Umbilical cord (tissue), 2 donors: ENCODE data around the gene CAST. TPM values are rescaled to one million over a fixed set of nuclear protein-coding genes. Genes with fewer than 3 reads are reported as not detected.

Experiments used
- DNase-seq: peaks from one replicate; pipeline ENCODE4 v3.0.0-alpha.2; 2015; ENCODE audit warnings: low spot score
- total RNA-seq: library from RNA; depleted of rRNA; stranded (reverse); fragments of >200 nt; gene quantifications from one replicate; pipeline ENCODE4 v1.2.3, GENCODE V29; 2014; ENCODE audit warnings: low replicate concordance; ENCODE audit not compliant: insufficient read depth

The CAST gene
- total RNA-seq, 1 donor from 2014 or later, result 158 TPM

- DNase-seq, result no peak
Observed at GRCh38 chr5:96745025-96745424, 82.8 kb downstream of the CAST start.

- DNase-seq, result no peak
Observed at GRCh38 chr5:96745844-96746531, 83.8 kb downstream of the CAST start.

- DNase-seq, result peak; percentile 87
Observed at GRCh38 chr5:96747720-96748119, 85.5 kb downstream of the CAST start.

GRCh38 chr5:96750110-96750822 is 88.1 kb downstream of the CAST start:
- DNase-seq, result no peak

GRCh38 chr5:96751203-96752169 is 89.3 kb downstream of the CAST start:
- no peak for DNase-seq

GRCh38 chr5:96752341-96753016 is 90.3 kb downstream of the CAST start:
- peak; percentile 86 for DNase-seq

GRCh38 chr5:96753017-96753397 is 90.8 kb downstream of the CAST start:
- no peak for DNase-seq

GRCh38 chr5:96753848-96754247 is 91.7 kb downstream of the CAST start:
- no peak for DNase-seq

- DNase-seq, result no peak
Observed at GRCh38 chr5:96755851-96756250, 93.7 kb downstream of the CAST start.

GRCh38 chr5:96756985-96757384 is 94.8 kb downstream of the CAST start:
- no peak for DNase-seq

- DNase-seq, result no peak
Observed at GRCh38 chr5:96758621-96759020, 96.4 kb downstream of the CAST start.

- DNase-seq, result peak; percentile 58
Observed at GRCh38 chr5:96761618-96762017, 99.4 kb downstream of the CAST start.

- DNase-seq, result peak; percentile 98
Observed at GRCh38 chr5:96763026-96763425, 100.8 kb downstream of the CAST start.

- DNase-seq, result no peak
Observed at GRCh38 chr5:96765043-96765442, 102.9 kb downstream of the CAST start.

GRCh38 chr5:96768708-96769251 is 106.6 kb downstream of the CAST start:
- no peak for DNase-seq

- DNase-seq, result no peak
Observed at GRCh38 chr5:96771395-96771794, 109.2 kb downstream of the CAST start.

GRCh38 chr5:96772111-96772510 is 109.9 kb downstream of the CAST start:
- peak; percentile 92 for DNase-seq

- no peak for DNase-seq
Observed at GRCh38 chr5:96772542-96772941, 110.4 kb downstream of the CAST start.

- no peak for DNase-seq
Observed at GRCh38 chr5:96775050-96775449, 112.9 kb downstream of the CAST start.

- no peak for DNase-seq
Observed at GRCh38 chr5:96775689-96776088, 113.5 kb downstream of the CAST start.

- peak; percentile 78 for DNase-seq
Observed at GRCh38 chr5:96776621-96777020, 114.4 kb downstream of the CAST start.
